Measurements from ENCODE around the gene PAX9.
A peak's percentile ranks its signal among the peaks of the same experiment; 100 is the strongest.

DNA sequence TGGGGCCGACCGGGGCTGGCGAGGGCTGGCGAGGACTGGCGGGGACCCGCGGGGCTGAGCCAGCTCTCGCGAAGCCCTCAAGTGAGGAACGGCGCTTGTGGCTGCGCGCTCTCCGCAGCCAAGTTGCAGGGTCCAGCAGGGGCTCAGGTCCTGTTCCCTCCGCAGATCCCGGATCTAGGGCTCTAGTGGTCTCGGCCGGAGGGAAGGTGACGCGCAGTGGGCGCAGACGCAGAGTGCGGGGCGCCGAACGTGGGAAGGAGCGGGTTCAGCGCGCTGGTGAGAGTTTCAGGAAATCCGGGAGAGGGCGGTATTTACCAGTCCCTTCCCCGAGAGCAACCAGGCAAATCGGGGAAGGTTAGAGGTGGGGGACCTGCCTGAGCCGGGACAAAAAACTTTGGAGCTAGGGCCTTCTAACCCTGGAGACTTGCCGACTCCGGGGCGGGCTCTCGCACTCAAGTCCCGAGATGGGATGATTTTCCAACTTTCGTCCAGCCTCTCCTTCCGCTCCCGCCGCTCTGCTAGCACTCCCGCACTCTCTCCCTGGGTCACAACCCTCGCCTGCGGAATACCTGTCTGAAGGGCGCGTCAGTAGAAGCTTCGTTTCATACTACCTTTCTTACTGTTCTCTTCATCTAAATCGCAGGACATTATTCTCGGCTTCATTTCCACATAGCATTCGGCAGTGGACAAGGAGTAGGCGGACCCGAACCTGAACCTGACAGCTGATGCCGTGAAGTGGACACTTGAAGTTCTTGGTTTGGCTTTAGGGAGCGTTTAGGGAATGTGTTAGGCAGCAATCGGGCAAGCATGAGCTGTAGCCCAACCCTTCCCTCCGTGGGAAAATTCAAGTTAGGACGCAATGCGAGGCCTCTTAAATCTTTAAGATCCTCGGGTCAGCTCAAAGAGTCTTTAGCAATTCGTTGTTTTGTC, 13.6 kb upstream of the PAX9 start:
- TF ChIP-seq, protein P1, sequence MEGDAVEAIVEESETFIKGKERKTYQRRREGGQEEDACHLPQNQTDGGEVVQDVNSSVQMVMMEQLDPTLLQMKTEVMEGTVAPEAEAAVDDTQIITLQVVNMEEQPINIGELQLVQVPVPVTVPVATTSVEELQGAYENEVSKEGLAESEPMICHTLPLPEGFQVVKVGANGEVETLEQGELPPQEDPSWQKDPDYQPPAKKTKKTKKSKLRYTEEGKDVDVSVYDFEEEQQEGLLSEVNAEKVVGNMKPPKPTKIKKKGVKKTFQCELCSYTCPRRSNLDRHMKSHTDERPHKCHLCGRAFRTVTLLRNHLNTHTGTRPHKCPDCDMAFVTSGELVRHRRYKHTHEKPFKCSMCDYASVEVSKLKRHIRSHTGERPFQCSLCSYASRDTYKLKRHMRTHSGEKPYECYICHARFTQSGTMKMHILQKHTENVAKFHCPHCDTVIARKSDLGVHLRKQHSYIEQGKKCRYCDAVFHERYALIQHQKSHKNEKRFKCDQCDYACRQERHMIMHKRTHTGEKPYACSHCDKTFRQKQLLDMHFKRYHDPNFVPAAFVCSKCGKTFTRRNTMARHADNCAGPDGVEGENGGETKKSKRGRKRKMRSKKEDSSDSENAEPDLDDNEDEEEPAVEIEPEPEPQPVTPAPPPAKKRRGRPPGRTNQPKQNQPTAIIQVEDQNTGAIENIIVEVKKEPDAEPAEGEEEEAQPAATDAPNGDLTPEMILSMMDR (IDR thresholded peaks at IDR 0.05): peak in 4 of 5 experiments; percentile 29 to 72 (median 60)
- no peak for TF ChIP-seq POLR2A (IDR thresholded peaks at IDR 0.05)

Measured in tibial nerve (tissue), 3 donors.